ENCODE data around the gene PDGFC. TPM values are rescaled to one million over a fixed set of nuclear protein-coding genes. Genes with fewer than 3 reads are reported as not detected.

PDGFC gene
- total and polyA plus RNA-seq, 2 of the 13 experiments (the other 11 are each of a cell fraction or from before 2014, with no cell fraction given), result 4.6 to 9.1 TPM

GRCh38 chr4:156906325-156906724 is 65.3 kb downstream of the PDGFC start (continued):
- TF ChIP-seq, protein P1, sequence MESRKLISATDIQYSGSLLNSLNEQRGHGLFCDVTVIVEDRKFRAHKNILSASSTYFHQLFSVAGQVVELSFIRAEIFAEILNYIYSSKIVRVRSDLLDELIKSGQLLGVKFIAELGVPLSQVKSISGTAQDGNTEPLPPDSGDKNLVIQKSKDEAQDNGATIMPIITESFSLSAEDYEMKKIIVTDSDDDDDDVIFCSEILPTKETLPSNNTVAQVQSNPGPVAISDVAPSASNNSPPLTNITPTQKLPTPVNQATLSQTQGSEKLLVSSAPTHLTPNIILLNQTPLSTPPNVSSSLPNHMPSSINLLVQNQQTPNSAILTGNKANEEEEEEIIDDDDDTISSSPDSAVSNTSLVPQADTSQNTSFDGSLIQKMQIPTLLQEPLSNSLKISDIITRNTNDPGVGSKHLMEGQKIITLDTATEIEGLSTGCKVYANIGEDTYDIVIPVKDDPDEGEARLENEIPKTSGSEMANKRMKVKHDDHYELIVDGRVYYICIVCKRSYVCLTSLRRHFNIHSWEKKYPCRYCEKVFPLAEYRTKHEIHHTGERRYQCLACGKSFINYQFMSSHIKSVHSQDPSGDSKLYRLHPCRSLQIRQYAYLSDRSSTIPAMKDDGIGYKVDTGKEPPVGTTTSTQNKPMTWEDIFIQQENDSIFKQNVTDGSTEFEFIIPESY (CRISPR knock-in tag; IDR thresholded peaks at IDR 0.05), result no peak
- no peak for TF ChIP-seq AGO2 (optimal IDR thresholded peaks at IDR 0.05; ENCODE audit: low read depth, low read length)
- TF ChIP-seq ZNF331 (CRISPR knock-in tag; IDR thresholded peaks at IDR 0.05), result no peak
- TF ChIP-seq IKZF4 (CRISPR knock-in tag; IDR thresholded peaks at IDR 0.05; ENCODE audit: borderline replicate concordance, low read depth, not compliant biosample characterization), result no peak
- TF ChIP-seq MIER2 (CRISPR knock-in tag; IDR thresholded peaks at IDR 0.05), result no peak
- no peak for TF ChIP-seq CENPX (CRISPR knock-in tag; IDR thresholded peaks at IDR 0.05)
- TF ChIP-seq ZNF747 (CRISPR knock-in tag; IDR thresholded peaks at IDR 0.05; ENCODE audit: borderline replicate concordance), result no peak
- TF ChIP-seq, protein P2, sequence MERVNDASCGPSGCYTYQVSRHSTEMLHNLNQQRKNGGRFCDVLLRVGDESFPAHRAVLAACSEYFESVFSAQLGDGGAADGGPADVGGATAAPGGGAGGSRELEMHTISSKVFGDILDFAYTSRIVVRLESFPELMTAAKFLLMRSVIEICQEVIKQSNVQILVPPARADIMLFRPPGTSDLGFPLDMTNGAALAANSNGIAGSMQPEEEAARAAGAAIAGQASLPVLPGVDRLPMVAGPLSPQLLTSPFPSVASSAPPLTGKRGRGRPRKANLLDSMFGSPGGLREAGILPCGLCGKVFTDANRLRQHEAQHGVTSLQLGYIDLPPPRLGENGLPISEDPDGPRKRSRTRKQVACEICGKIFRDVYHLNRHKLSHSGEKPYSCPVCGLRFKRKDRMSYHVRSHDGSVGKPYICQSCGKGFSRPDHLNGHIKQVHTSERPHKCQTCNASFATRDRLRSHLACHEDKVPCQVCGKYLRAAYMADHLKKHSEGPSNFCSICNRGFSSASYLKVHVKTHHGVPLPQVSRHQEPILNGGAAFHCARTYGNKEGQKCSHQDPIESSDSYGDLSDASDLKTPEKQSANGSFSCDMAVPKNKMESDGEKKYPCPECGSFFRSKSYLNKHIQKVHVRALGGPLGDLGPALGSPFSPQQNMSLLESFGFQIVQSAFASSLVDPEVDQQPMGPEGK (CRISPR knock-in tag; IDR thresholded peaks at IDR 0.05), result no peak
- TF ChIP-seq, protein P3, sequence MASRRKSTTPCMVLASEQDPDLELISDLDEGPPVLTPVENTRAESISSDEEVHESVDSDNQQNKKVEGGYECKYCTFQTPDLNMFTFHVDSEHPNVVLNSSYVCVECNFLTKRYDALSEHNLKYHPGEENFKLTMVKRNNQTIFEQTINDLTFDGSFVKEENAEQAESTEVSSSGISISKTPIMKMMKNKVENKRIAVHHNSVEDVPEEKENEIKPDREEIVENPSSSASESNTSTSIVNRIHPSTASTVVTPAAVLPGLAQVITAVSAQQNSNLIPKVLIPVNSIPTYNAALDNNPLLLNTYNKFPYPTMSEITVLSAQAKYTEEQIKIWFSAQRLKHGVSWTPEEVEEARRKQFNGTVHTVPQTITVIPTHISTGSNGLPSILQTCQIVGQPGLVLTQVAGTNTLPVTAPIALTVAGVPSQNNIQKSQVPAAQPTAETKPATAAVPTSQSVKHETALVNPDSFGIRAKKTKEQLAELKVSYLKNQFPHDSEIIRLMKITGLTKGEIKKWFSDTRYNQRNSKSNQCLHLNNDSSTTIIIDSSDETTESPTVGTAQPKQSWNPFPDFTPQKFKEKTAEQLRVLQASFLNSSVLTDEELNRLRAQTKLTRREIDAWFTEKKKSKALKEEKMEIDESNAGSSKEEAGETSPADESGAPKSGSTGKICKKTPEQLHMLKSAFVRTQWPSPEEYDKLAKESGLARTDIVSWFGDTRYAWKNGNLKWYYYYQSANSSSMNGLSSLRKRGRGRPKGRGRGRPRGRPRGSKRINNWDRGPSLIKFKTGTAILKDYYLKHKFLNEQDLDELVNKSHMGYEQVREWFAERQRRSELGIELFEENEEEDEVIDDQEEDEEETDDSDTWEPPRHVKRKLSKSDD (CRISPR knock-in tag; IDR thresholded peaks at IDR 0.05; ENCODE audit: low read depth), result no peak
- no peak for TF ChIP-seq ZNF264 (CRISPR knock-in tag; IDR thresholded peaks at IDR 0.05)
- TF ChIP-seq MED13 (CRISPR knock-in tag; IDR thresholded peaks at IDR 0.05), result no peak
- no peak for TF ChIP-seq ZFYVE20 (CRISPR knock-in tag; IDR thresholded peaks at IDR 0.05; ENCODE audit: borderline replicate concordance, low read depth)
- TF ChIP-seq, protein P4, sequence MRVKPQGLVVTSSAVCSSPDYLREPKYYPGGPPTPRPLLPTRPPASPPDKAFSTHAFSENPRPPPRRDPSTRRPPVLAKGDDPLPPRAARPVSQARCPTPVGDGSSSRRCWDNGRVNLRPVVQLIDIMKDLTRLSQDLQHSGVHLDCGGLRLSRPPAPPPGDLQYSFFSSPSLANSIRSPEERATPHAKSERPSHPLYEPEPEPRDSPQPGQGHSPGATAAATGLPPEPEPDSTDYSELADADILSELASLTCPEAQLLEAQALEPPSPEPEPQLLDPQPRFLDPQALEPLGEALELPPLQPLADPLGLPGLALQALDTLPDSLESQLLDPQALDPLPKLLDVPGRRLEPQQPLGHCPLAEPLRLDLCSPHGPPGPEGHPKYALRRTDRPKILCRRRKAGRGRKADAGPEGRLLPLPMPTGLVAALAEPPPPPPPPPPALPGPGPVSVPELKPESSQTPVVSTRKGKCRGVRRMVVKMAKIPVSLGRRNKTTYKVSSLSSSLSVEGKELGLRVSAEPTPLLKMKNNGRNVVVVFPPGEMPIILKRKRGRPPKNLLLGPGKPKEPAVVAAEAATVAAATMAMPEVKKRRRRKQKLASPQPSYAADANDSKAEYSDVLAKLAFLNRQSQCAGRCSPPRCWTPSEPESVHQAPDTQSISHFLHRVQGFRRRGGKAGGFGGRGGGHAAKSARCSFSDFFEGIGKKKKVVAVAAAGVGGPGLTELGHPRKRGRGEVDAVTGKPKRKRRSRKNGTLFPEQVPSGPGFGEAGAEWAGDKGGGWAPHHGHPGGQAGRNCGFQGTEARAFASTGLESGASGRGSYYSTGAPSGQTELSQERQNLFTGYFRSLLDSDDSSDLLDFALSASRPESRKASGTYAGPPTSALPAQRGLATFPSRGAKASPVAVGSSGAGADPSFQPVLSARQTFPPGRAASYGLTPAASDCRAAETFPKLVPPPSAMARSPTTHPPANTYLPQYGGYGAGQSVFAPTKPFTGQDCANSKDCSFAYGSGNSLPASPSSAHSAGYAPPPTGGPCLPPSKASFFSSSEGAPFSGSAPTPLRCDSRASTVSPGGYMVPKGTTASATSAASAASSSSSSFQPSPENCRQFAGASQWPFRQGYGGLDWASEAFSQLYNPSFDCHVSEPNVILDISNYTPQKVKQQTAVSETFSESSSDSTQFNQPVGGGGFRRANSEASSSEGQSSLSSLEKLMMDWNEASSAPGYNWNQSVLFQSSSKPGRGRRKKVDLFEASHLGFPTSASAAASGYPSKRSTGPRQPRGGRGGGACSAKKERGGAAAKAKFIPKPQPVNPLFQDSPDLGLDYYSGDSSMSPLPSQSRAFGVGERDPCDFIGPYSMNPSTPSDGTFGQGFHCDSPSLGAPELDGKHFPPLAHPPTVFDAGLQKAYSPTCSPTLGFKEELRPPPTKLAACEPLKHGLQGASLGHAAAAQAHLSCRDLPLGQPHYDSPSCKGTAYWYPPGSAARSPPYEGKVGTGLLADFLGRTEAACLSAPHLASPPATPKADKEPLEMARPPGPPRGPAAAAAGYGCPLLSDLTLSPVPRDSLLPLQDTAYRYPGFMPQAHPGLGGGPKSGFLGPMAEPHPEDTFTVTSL (CRISPR knock-in tag; IDR thresholded peaks at IDR 0.05; ENCODE audit: borderline replicate concordance), result no peak
- no peak for TF ChIP-seq TFDP1 (CRISPR knock-in tag; IDR thresholded peaks at IDR 0.05; ENCODE audit: borderline replicate concordance)

Data from HepG2 (cell line).